GM20431 (cell line): Measurements from ENCODE around the gene GLA.

Experiments
- in situ Hi-C: fragments of 300-500 bp; cut with MseI, MboI; formaldehyde crosslinking; loops from one replicate; pipeline ENCODE4 v1.15.0; 2020; ENCODE audit warnings: low sequenced_read_pairs; ENCODE audit not compliant: unreplicated experiment

GLA gene

DNA sequence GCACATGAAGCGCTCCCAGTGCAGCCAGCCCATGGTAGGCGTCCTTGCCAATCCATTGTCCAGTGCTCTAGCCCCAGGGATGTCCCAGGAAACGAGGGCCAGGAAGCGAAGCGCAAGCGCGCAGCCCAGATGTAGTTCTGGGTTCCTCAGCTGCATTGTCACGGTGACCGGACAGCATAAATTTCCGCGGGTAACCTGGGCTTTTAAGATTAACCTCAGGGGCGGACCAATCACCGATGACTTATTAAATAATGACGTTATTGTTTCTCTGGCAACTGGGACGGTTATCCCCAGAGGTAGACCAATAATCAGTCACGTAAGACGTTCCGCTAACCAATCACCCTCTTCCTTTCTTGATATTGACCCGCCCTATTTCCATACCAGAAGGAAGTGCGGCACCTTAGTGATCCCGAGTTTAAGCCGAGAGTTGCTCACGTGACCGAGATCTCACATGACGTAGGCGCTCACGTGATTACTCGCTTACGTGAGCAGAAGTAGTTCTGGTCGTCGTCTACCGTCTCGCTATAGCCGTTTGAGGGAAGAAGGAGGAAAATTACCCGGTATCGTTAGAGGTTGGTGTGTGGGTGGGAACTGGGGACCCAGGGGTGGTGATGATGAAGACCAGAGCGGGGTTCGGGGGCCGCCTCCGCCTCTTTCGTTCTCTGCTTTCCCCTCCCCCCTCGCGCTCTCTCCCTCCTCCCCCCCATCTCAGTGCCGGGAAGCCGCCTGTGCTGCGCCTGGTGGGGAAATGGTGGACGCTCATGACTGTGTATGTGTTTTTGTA lies at the start of gene GLA, which contains the start of gene HNRNPH2:
GLA (minus strand) TSS at position 178 of the 784 bp plus-strand sequence; CDS start at position 156, 22 bp downstream.
HNRNPH2 (plus strand) TSS at position 475 of the 784 bp plus-strand sequence. CDS start 3,767 bp downstream, outside the sequence.
- in situ Hi-C loops, result no loop called here

GRCh38 chrX:101452056-101452455 lies 44.3 kb upstream of the GLA start:
- in situ Hi-C loops, result no loop called here

- in situ Hi-C loops, result no loop called here
These were observed 43.2 kb upstream of the GLA start for GRCh38 chrX:101450961-101451360.

- in situ Hi-C loops, result no loop called here
These were observed 42.4 kb upstream of the GLA start for GRCh38 chrX:101450085-101450484.

DNA sequence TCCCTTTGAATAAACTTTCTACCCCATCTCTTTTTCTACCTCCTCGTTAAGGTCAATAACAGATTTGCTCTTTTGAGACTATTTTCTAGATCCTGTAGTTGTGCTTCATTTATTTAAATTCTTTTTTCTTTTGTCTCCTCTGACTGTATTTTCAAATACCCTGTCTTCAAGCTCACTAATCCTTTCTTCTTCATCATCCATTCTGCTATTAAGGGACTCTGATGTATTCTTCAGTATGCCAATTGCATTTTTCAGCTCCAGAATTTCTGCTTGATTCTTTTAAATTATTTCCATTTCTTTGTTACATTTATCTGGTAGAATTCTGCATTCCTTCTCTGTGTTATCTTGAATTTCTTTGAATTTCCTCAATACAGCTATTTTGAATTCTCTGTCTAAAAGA lies 41.6 kb upstream of the GLA start:
- in situ Hi-C loops, result loop anchor here (25.0 kb wide), 1 partner anchor 338 kb away; no protein-coding TSS in a partner anchor

GRCh38 chrX:101442085-101442484 lies 34.4 kb upstream of the GLA start:
- in situ Hi-C loops, result loop anchor here (25.0 kb wide), 1 partner anchor 345 kb away; no protein-coding TSS in a partner anchor

GRCh38 chrX:101430457-101431078 lies 22.8 kb upstream of the GLA start:
- in situ Hi-C loops, result loop anchor here (25.0 kb wide), 1 partner anchor 357 kb away; no protein-coding TSS in a partner anchor

GRCh38 chrX:101429934-101430333 lies 22.2 kb upstream of the GLA start:
- in situ Hi-C loops, result loop anchor here (25.0 kb wide), 1 partner anchor 357 kb away; no protein-coding TSS in a partner anchor

DNA sequence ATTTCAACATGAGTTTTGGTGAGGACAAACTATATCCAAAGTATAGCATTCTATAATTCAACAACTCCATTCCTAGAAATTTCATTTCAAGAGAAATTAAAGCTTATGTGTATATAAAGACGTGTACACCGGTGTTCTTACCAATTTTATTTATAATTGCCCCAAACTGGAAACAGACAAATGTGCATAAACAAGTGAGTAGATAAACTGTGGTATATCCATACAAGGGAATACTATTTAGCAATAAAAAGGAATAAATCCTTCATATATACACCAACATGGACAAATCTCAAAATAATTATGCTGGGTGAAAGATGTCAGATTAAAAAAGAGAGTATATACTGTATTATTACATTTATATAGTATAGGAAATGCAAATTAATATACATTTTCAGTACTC lies 20.2 kb upstream of the GLA start:
- in situ Hi-C loops, result loop anchor here (25.0 kb wide), 1 partner anchor 359 kb away; no protein-coding TSS in a partner anchor

DNA sequence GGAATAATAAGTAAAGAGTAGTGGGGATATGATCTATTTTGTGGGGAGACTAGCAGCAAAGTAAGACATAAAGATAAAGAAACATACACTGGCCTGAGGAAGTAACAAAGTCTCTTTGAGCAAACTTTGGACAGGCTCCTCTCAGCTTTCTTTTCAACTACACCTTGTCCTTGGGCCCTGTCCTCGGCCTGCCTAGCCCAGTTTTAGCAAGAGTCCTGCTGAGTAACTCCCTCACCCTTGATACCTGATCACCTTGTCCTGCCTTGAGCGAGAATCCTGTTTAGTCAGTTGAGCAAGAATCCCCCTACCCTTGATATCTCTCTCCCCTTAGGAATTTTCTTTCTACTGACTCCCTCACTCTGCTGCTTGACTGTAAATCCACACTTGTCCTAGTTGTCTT lies 11.8 kb upstream of the GLA start:
- in situ Hi-C loops, result no loop called here

DNA sequence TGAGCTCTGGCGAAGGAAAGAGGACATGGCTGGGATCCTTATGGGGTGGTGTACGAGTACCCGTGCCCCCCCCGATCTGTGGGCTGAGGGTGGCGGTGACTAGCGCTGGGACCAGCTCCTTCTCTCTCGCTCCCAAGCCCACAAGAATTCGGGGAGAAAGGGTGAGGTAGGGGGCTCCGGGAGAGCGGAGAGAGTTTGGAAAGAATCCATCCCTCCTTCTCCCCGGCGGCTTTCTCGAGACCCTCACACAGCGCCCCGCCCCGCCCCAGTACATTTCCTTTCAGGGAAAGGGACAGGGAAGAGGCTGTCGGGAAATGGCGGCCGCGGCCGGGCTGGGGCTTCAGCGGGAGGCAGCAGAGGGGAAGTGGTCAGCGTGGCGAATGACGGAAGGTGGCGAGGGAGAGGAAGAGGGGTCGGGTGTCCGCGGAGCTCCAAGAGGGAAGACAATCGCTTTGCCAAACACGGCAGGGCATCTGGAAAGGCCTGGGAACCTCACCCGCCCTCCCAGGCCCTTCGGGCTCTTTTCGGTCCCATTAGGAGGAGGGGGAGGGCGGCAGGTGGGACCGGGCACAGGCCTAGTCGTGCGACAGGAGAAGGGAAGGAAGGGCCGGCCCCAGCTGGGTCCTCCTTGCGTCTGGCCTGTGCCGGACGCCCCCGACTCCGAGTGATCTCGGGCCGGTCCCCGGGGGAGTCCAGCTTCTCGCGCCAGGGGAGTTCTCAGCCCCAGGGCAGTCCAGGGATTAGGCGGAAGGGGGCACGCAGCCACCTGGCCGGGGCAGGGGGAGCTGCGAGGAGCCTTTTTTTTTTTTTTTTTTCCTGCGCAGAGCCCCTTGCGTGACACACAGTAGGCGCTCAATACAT lies 10.5 kb upstream of the GLA start:
- in situ Hi-C loops, result no loop called here

DNA sequence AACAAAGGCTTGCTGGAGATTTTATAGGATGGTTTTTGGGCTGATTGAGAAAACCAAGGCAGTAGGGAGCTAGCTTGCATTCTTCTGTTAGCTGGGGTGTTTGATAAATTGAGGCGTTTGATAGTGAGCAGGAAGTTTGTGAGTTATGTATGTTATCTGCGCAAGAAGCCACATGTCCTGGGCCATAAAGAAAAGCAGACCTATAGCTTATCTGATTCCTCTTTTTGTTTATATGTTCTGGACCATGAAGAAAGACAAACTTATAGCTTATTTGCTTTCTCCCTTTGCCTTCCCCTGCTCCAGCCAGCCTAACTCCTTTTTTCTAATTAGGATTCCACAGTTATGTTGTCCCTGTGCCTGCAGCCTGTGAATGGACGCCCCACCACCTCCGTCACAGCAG lies 9.5 kb upstream of the GLA start:
- in situ Hi-C loops, result no loop called here

DNA sequence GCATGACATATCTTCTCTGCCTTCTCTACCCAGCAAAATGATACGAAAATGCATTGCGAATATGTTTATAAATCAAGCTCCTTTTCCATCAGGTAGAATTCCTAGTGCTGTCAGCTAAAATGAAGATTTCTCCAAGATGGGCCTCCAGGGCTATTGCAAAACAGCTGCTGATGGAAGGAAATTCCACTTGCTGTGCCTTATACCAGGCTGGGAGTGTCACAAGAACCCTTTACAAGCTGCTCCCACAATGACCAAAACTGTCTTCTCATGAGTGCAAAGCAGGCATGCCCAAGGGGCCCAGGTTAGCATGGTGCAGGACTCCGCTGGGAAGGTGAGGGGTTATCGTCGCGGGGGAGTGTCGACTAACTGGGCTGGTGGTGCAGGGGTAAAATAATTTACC lies 9.0 kb upstream of the GLA start:
- in situ Hi-C loops, result no loop called here

DNA sequence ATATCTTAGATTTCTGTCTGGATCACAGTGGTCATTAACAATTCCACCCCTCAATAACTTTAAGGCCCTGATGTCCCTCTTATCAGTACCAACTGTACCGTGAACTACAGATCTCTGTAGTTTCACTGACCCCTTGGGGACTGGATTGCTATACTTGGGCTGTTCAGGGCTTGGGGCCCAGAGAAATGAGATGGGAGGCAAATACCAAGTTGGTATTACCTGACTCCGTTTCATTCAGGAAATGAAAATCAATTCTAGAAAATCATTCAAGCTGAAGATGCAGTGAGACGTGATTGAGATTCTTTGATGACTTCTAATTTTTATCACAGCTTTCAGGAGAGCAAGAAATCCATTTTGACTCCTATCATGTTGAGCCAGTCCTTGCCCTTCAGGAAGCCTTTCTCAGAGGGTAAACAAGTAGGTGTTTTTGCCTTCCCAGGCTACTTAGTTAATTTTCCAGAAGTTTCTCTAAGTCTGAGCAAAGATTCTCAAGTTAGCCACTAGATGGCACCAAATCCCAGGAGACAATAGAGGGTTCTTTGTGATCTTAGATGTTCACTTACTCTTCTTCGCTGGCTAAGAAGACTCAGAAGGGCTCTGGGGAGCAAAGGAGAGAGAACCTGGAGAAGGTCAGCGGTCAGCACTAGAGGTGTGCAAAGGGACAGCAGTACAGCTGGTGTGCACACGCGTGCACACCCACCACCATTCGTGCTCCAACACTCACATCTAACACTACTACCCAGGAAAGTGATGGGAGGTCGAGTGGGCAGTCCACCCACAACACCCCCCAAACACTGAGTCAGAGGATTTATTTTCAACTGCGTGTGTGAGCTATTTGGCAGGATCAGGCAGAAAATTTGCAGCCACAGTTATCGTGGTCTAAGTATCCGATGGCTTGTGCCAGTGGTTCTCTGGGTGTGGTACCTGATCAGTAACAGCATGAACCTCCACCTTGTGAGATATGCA lies 7.7 kb upstream of the GLA start:
- in situ Hi-C loops, result no loop called here

- in situ Hi-C loops, result no loop called here
These were observed 4.3 kb upstream of the GLA start for GRCh38 chrX:101411984-101412383.

- in situ Hi-C loops, result no loop called here
These were observed 2.7 kb upstream of the GLA start for GRCh38 chrX:101410461-101410860.

- in situ Hi-C loops, result no loop called here
These were observed 1.3 kb upstream of the GLA start for GRCh38 chrX:101409043-101409442.

- in situ Hi-C loops, result no loop called here
These were observed 762 bp upstream of the GLA start for GRCh38 chrX:101408532-101408841.

- in situ Hi-C loops, result no loop called here
These were observed 468 bp downstream of the GLA start for GRCh38 chrX:101407167-101407747.
